HCT116 (cell line): ENCODE measurements around the gene SORBS1. TPM values are rescaled to one million over a fixed set of nuclear protein-coding genes. Genes with fewer than 3 reads are reported as not detected.

Experiments
- ATAC-seq: fragments of 200-7000 bp; cut with Tn5 transposase; 2 replicates; pipeline ENCODE4 v1.9.1; 2020; ENCODE audit warnings: mild to moderate bottlenecking, moderate library complexity
- BruUV-seq: library from RNA; stranded (reverse); fragments of 400-500 nt; replicated peaks from 2 replicates; lab custom pipeline; 2021; lab: Mats Ljungman, UMichigan
- CTCF ChIA-PET: fragments of 300-600 bp; sonication (Branson Sonifier 250); formaldehyde crosslinking; loops from one replicate; lab custom pipeline; 2021; ENCODE audit warnings: antibody characterized with exemption; lab: Charles Lee
- POLR2A ChIA-PET: fragments of 300-600, 350-600 bp; sonication (Branson Sonifier 250); formaldehyde crosslinking; loops from one replicate; lab custom pipeline; 2021; ENCODE audit warnings: antibody characterized with exemption; lab: Charles Lee
- RAD21 ChIA-PET, 2 experiments: fragments of 300-600 bp; sonication (Branson Sonifier 250); formaldehyde crosslinking; loops; one replicate each; lab custom pipeline; 2023; ENCODE audit warnings: low total read pairs in 2 of 2; ENCODE audit not compliant: uncharacterized antibody in 2 of 2, unreplicated experiment in 2 of 2, low non-redundant PET in 1 of 2; lab: Charles Lee
- DNase-seq: peaks from one replicate; pipeline ENCODE4 v3.0.0-alpha.2; 2010; ENCODE audit warnings: low read depth, low spot score
- H2AFZ ChIP-seq: fragments of 200-600 bp; shearing (Covaris generic), sonication (generic); 2 replicates; pipeline ENCODE4 v1.6.1; 2017; ENCODE audit warnings: low read depth, mixed run types, mixed read lengths, antibody characterized with exemption, low read length; ENCODE audit not compliant: poor library complexity, severe bottlenecking
- H3K27ac ChIP-seq: 2 replicates; pipeline ENCODE4 v1.5.1; 2012; ENCODE audit warnings: low read depth, low read length
- H3K27me3 ChIP-seq: fragments of 200-600 bp; sonication (generic); 2 replicates; pipeline ENCODE4 v1.6.1; 2016; ENCODE audit warnings: mixed run types, low read length, mixed read lengths; ENCODE audit not compliant: insufficient read depth
- H3K36me3 ChIP-seq, 2 experiments: fragments of 200-500 bp in 1 of 2; fragments of 200-600 bp in 1 of 2; sonication (Bioruptor generic) in 1 of 2; sonication (generic) in 1 of 2; 2 replicates each; pipeline versions ENCODE4 v1.5.1 to v1.6.1; 2014 to 2016; ENCODE audit warnings: low read length in 2 of 2, inconsistent platforms in 1 of 2, mixed read lengths in 1 of 2, mixed run types in 1 of 2; ENCODE audit not compliant: insufficient read depth in 2 of 2, control insufficient read depth in 1 of 2
- H3K4me1 ChIP-seq, 2 experiments: fragments of 200-600 bp in 1 of 2; sonication (generic) in 1 of 2; 2 replicates each; pipeline versions ENCODE4 v1.5.1 to v1.6.1; 2012 to 2017; ENCODE audit warnings: low read length in 2 of 2, inconsistent platforms in 1 of 2, mild to moderate bottlenecking in 1 of 2, mixed read lengths in 1 of 2, mixed run types in 1 of 2, moderate library complexity in 1 of 2; ENCODE audit not compliant: insufficient read depth in 2 of 2, control insufficient read depth in 1 of 2
- H3K4me2 ChIP-seq: fragments of 200-600 bp; sonication (generic); 2 replicates; pipeline ENCODE4 v1.6.1; 2017; ENCODE audit warnings: mixed run types, low read length, mixed read lengths
- H3K4me3 ChIP-seq, 2 experiments: fragments of 200-600 bp in 1 of 2; sonication (generic) in 1 of 2; replicated peaks in 1 of 2; 2 replicates each; pipeline ENCODE4 v1.5.1; 2011 to 2016; ENCODE audit warnings: low read length in 2 of 2, control low read depth in 1 of 2, low read depth in 1 of 2, mild to moderate bottlenecking in 1 of 2, mixed read lengths in 1 of 2, mixed run types in 1 of 2
- H3K79me2 ChIP-seq: fragments of 200-600 bp; sonication (generic); 2 replicates; pipeline ENCODE4 v1.6.1; 2017; ENCODE audit warnings: mild to moderate bottlenecking, mixed run types, low read length, moderate library complexity, mixed read lengths; ENCODE audit not compliant: insufficient read depth
- H3K9ac ChIP-seq: fragments of 200-600 bp; sonication (generic); 2 replicates; pipeline ENCODE4 v1.6.1; 2016; ENCODE audit warnings: low read length, mixed read lengths
- H3K9me2 ChIP-seq: fragments of 200-600 bp; sonication (generic), shearing (Covaris generic); 2 replicates; pipeline ENCODE4 v1.6.1; 2017; ENCODE audit warnings: mixed run types, mild to moderate bottlenecking, moderate library complexity; ENCODE audit not compliant: insufficient read depth
- H3K9me3 ChIP-seq, 2 experiments: fragments of 200-500 bp in 1 of 2; fragments of 200-600 bp in 1 of 2; sonication (Bioruptor generic) in 1 of 2; sonication (generic) in 1 of 2; 2 replicates each; pipeline ENCODE4 v1.6.1; 2014 to 2017; ENCODE audit warnings: low read length in 2 of 2, mixed read lengths in 2 of 2, inconsistent platforms in 1 of 2, low read depth in 1 of 2, mild to moderate bottlenecking in 1 of 2, mixed run types in 1 of 2, moderate library complexity in 1 of 2; ENCODE audit not compliant: control insufficient read depth in 1 of 2, insufficient read depth in 1 of 2
- H4K20me1 ChIP-seq: fragments of 200-600 bp; sonication (generic), shearing (Covaris generic); 2 replicates; pipeline ENCODE4 v1.6.1; 2017; ENCODE audit warnings: mixed run types, mild to moderate bottlenecking, moderate library complexity; ENCODE audit not compliant: insufficient read depth
- ATF3 ChIP-seq: IDR thresholded peaks from 2 replicates; pipeline ENCODE4 v1.6.1; 2012
- CTCF ChIP-seq, 3 experiments: fragments of 200-600 bp in 1 of 3; sonication (generic) in 1 of 3; IDR thresholded peaks in 2 of 3; conservative IDR thresholded peaks in 1 of 3; 2 replicates each; pipeline ENCODE4 v1.5.1; 2012 to 2017; ENCODE audit warnings: low read depth in 2 of 3, low read length in 2 of 3, antibody characterized with exemption in 1 of 3, borderline replicate concordance in 1 of 3, control low read depth in 1 of 3, mild to moderate bottlenecking in 1 of 3, mixed read lengths in 1 of 3, mixed run types in 1 of 3, moderate library complexity in 1 of 3; ENCODE audit not compliant: insufficient read depth in 1 of 3
- EGR1 ChIP-seq: IDR thresholded peaks from 2 replicates; pipeline ENCODE4 v1.6.1; 2012; ENCODE audit warnings: low read depth
- ELF1 ChIP-seq: IDR thresholded peaks from 2 replicates; pipeline ENCODE4 v1.6.1; 2012; ENCODE audit warnings: low read depth, borderline replicate concordance
- EZH2 ChIP-seq: fragments of 200-600 bp; sonication (generic); IDR thresholded peaks from 2 replicates; pipeline ENCODE4 v1.6.1; 2017; ENCODE audit warnings: antibody characterized with exemption, mixed run types
- EZH2phosphoT487 ChIP-seq: fragments of 200-600 bp; IDR thresholded peaks from 2 replicates; pipeline ENCODE4 v1.6.1; 2018; ENCODE audit warnings: antibody characterized with exemption, borderline replicate concordance
- FOSL1 ChIP-seq: IDR thresholded peaks from 2 replicates; pipeline ENCODE4 v1.6.1; 2012; ENCODE audit warnings: low read depth
- JUND ChIP-seq: IDR thresholded peaks from 2 replicates; pipeline ENCODE4 v1.6.1; 2012
- MAX ChIP-seq: IDR thresholded peaks from 2 replicates; pipeline ENCODE4 v1.6.1; 2012
- RAD21 ChIP-seq: IDR thresholded peaks from 2 replicates; pipeline ENCODE4 v1.6.1; 2012; ENCODE audit warnings: low read depth, mild to moderate bottlenecking
- SP1 ChIP-seq: IDR thresholded peaks from 2 replicates; pipeline ENCODE4 v1.6.1; 2012; ENCODE audit warnings: low read depth
- SRF ChIP-seq: IDR thresholded peaks from 2 replicates; pipeline ENCODE4 v1.6.1; 2012; ENCODE audit warnings: low read depth
- ZFX ChIP-seq: fragments of 450-650 bp; IDR thresholded peaks from 2 replicates; pipeline ENCODE4 v1.6.1; 2017
- ZNF274 ChIP-seq: fragments of 200-500 bp; sonication (Bioruptor generic); IDR thresholded peaks from 2 replicates; pipeline ENCODE4 v1.6.1; 2014; ENCODE audit warnings: mild to moderate bottlenecking, low read depth, low read length, inconsistent platforms
- intact Hi-C: fragments of 100-400 bp; cut with micrococcal nuclease; formaldehyde crosslinking; loops from 2 replicates; pipeline ENCODE4 v1.10.0; 2022
- total RNA-seq: library from RNA; stranded (reverse); gene quantifications from one replicate; pipeline ENCODE4 v1.2.1, GENCODE V29; 2021; ENCODE audit not compliant: unreplicated experiment

Gene SORBS1
- total RNA-seq, 1 experiment from 2014 or later, result 3.4 TPM

- CTCF ChIA-PET, result no interaction called here
- Histone ChIP-seq H3K9me2 (no peaks in the 10 kb centered on the region), H3K9me3 (no peaks in the 10 kb centered on the region), H3K4me2 (peak overlapping the region; percentile 21; the same call in 1 of the 2 replicates), H3K79me2 (no peaks in the 10 kb centered on the region), H3K27me3 (peaks cover 10% of the 10 kb centered on the region; the same call in 1 of the 2 replicates), H3K36me3 (no peaks in the 10 kb centered on the region), H2AFZ (no peak overlapping the region), H3K9ac (no peak overlapping the region), H3K4me3 (no peak overlapping the region), H3K27ac (no peak overlapping the region), H4K20me1 (no peaks in the 10 kb centered on the region), H3K4me1 (peaks cover 0 to 10% of the 10 kb centered on the region in 2 experiments; a peak in 2 of 4 replicates)
- intact Hi-C loops, result no loop called here
- POLR2A ChIA-PET, result no interaction called here
- no peak for DNase-seq
- no TSS peak for BruUV-seq
- RAD21 ChIA-PET, result no interaction called here
- TF ChIP-seq ZFX (no peak), ZNF274 (no peak), JUND (no peak), FOSL1 (no peak), ATF3 (no peak), RAD21 (no peak), SRF (no peak)
- ATAC-seq, result no peak
These were observed 8.4 kb downstream of the SORBS1 start for GRCh38 chr10:95552679-95553342.

- peaks cover 0 to 10% of the 10 kb centered on the region in 2 experiments; a peak in 2 of 4 replicates for H3K4me1 ChIP-seq
- H3K9ac ChIP-seq, result no peak overlapping the region
- no peaks in the 10 kb centered on the region for H3K36me3 ChIP-seq
- no peak overlapping the region for H2AFZ ChIP-seq
- CTCF ChIA-PET, result no interaction called here
- no peaks in the 10 kb centered on the region for H4K20me1 ChIP-seq
- BruUV-seq, result no TSS peak
- intact Hi-C loops, result no loop called here
- DNase-seq (no peak), ATAC-seq (no peak)
- no peaks in the 10 kb centered on the region for H3K79me2 ChIP-seq
- H3K27ac ChIP-seq, result no peak overlapping the region
- no peaks in the 10 kb centered on the region for H3K9me2 ChIP-seq
- no peak overlapping the region for H3K4me2 ChIP-seq
- H3K9me3 ChIP-seq, result no peaks in the 10 kb centered on the region
- RAD21 ChIA-PET, result no interaction called here
- H3K4me3 ChIP-seq, result no peak overlapping the region
- POLR2A ChIA-PET, result no interaction called here
- H3K27me3 ChIP-seq, result peaks cover 10% of the 10 kb centered on the region; the same call in 1 of the 2 replicates
- TF ChIP-seq EZH2phosphoT487 (no peak), SRF (no peak), ZFX (no peak), EZH2 (no peak), MAX (no peak), SP1 (no peak), RAD21 (no peak), EGR1 (no peak), CTCF (IDR thresholded peaks at IDR 0.05 in 2 of 3, conservative IDR thresholded peaks at IDR 0.05 in 1 of 3; ENCODE audit: borderline replicate concordance in 1 of 3, insufficient read depth in 1 of 3, low read depth in 2 of 3, low read length in 2 of 3) (no peak), ELF1 (no peak), FOSL1 (no peak)
These were observed 11.0 kb downstream of the SORBS1 start for GRCh38 chr10:95550073-95550672.
